Islet of Langerhans (tissue), 1 donor: Measurements from ENCODE around the gene MTF1.

Experiments
- FAIRE-seq: peaks from one replicate; lab custom pipeline; 2011; peaks lifted over from hg19 to GRCh38; lab: Jason Lieb, UNC

The MTF1 gene

GRCh38 chr1:37867784-37868183 is 8.4 kb upstream of the MTF1 start:
- no peak for FAIRE-seq

- FAIRE-seq: no peak
These were observed 7.1 kb upstream of the MTF1 start for GRCh38 chr1:37866491-37866890.

GRCh38 chr1:37865348-37866120 is 6.1 kb upstream of the MTF1 start:
- FAIRE-seq: no peak

- FAIRE-seq: no peak
These were observed 2.9 kb upstream of the MTF1 start for GRCh38 chr1:37862330-37862729.

- no peak for FAIRE-seq
These were observed 1.8 kb upstream of the MTF1 start for GRCh38 chr1:37861151-37861550.

GRCh38 chr1:37860346-37860666 is 914 bp upstream of the MTF1 start:
- FAIRE-seq: no peak

- no peak for FAIRE-seq
These were observed 373 bp downstream of the MTF1 start for GRCh38 chr1:37858931-37859506.

GRCh38 chr1:37854406-37854805 is 5.0 kb downstream of the MTF1 start:
- no peak for FAIRE-seq

- no peak for FAIRE-seq
These were observed 6.2 kb downstream of the MTF1 start for GRCh38 chr1:37853157-37853556.

- no peak for FAIRE-seq
These were observed 7.6 kb downstream of the MTF1 start for GRCh38 chr1:37851782-37852210.

GRCh38 chr1:37851262-37851661 is 8.1 kb downstream of the MTF1 start:
- FAIRE-seq: no peak

- no peak for FAIRE-seq
These were observed 8.9 kb downstream of the MTF1 start for GRCh38 chr1:37850352-37850955.

- FAIRE-seq: no peak
These were observed 9.9 kb downstream of the MTF1 start for GRCh38 chr1:37849480-37849879.

- no peak for FAIRE-seq
These were observed 12.6 kb downstream of the MTF1 start for GRCh38 chr1:37846647-37847339.

- no peak for FAIRE-seq
These were observed 13.6 kb downstream of the MTF1 start for GRCh38 chr1:37845786-37846185.

GRCh38 chr1:37845049-37845646 is 14.2 kb downstream of the MTF1 start:
- FAIRE-seq: no peak

GRCh38 chr1:37844536-37844935 is 14.9 kb downstream of the MTF1 start:
- FAIRE-seq: no peak

GRCh38 chr1:37841652-37842051 is 17.7 kb downstream of the MTF1 start:
- FAIRE-seq: no peak

GRCh38 chr1:37840711-37841110 is 18.7 kb downstream of the MTF1 start:
- no peak for FAIRE-seq

GRCh38 chr1:37839676-37840075 is 19.7 kb downstream of the MTF1 start:
- FAIRE-seq: no peak

- no peak for FAIRE-seq
These were observed 22.6 kb downstream of the MTF1 start for GRCh38 chr1:37836788-37837187.

GRCh38 chr1:37831809-37832208 is 27.6 kb downstream of the MTF1 start:
- peak; percentile 13 for FAIRE-seq

- no peak for FAIRE-seq
These were observed 28.3 kb downstream of the MTF1 start for GRCh38 chr1:37831109-37831508.
